Thoracic aorta (tissue), 2 donors: ENCODE results near the gene RCAN2. TPM values are rescaled to one million over a fixed set of nuclear protein-coding genes. Genes with fewer than 3 reads are reported as not detected.

Experiments used
- ATAC-seq: fragments of 150-250 bp; one replicate; pipeline ENCODE4 v1.8.0; 2017; ENCODE audit warnings: low read depth; ENCODE audit not compliant: insufficient number of reproducible peaks, low FRiP score
- DNase-seq: peaks from one replicate; pipeline ENCODE4 v3.0.0-alpha.2; 2020; ENCODE audit warnings: low spot score
- H3K27ac ChIP-seq, 2 donors: fragments of 200-600 bp; sonication (generic); 1 replicate in 1 of 2; 2 replicates in 1 of 2; pipeline ENCODE4 v1.5.1; 2016; ENCODE audit warnings: mild to moderate bottlenecking in 2 of 2, moderate library complexity in 2 of 2
- H3K27me3 ChIP-seq: fragments of 200-600 bp; sonication (generic); replicated peaks from 2 replicates; pipeline ENCODE4 v1.6.0; 2016; ENCODE audit warnings: mild to moderate bottlenecking; ENCODE audit not compliant: insufficient read depth
- H3K36me3 ChIP-seq: fragments of 200-600 bp; sonication (generic); one replicate; pipeline ENCODE4 v1.5.1; 2016
- H3K4me1 ChIP-seq, 2 donors: fragments of 200-600 bp; sonication (generic); 1 replicate in 1 of 2; 2 replicates in 1 of 2; pipeline versions ENCODE4 v1.5.1 to v1.6.0; 2016; ENCODE audit warnings: low read depth in 2 of 2, mild to moderate bottlenecking in 1 of 2; ENCODE audit not compliant: control insufficient read depth in 1 of 2
- H3K4me3 ChIP-seq: fragments of 200-600 bp; sonication (generic); 2 replicates; pipeline ENCODE4 v1.5.1; 2016; ENCODE audit warnings: mild to moderate bottlenecking
- H3K9me3 ChIP-seq: fragments of 200-600 bp; sonication (generic); 2 replicates; pipeline ENCODE4 v1.5.1; 2016
- CTCF ChIP-seq: fragments of 200-600 bp; sonication (generic); IDR thresholded peaks from one replicate; pipeline ENCODE4 v1.5.1; 2019; ENCODE audit warnings: antibody characterized with exemption
- total RNA-seq, 2 donors: library from RNA; depleted of rRNA; stranded (reverse); fragments of >200 nt; gene quantifications; one replicate each; pipeline versions ENCODE4 v1.1.0 to v1.2.3, GENCODE V29; 2016

Gene RCAN2
- total RNA-seq, 2 donors from 2014 or later = 126 to 289 TPM

- DNase-seq (no peak), ATAC-seq (no peak)
- TF ChIP-seq CTCF = no peak
- H3K27ac ChIP-seq = no peak overlapping the region
- no peaks in the 10 kb centered on the region for H3K27me3 ChIP-seq
- no peaks in the 10 kb centered on the region for H3K9me3 ChIP-seq
- no peak overlapping the region for H3K4me3 ChIP-seq
- peaks cover 16 to 64% of the 10 kb centered on the region in 2 donors for H3K4me1 ChIP-seq
- no peaks in the 10 kb centered on the region for H3K36me3 ChIP-seq
Measured at GRCh38 chr6:46327779-46328178, 163.5 kb downstream of the RCAN2 start.

- Histone ChIP-seq H3K9me3 (no peaks in the 10 kb centered on the region), H3K4me1 (peaks cover 16 to 83% of the 10 kb centered on the region in 2 donors), H3K27me3 (no peaks in the 10 kb centered on the region), H3K4me3 (no peak overlapping the region), H3K27ac (no peak overlapping the region), H3K36me3 (no peaks in the 10 kb centered on the region)
- ATAC-seq (no peak), DNase-seq (no peak)
- no peak for TF ChIP-seq CTCF
Measured at GRCh38 chr6:46325561-46326530, 165.4 kb downstream of the RCAN2 start.

GRCh38 chr6:46324706-46325105, 166.5 kb downstream of the RCAN2 start:
- DNase-seq (no peak), ATAC-seq (no peak)
- Histone ChIP-seq H3K4me3 (no peak overlapping the region), H3K36me3 (no peaks in the 10 kb centered on the region), H3K27ac (no peak overlapping the region), H3K9me3 (no peaks in the 10 kb centered on the region), H3K4me1 (peaks cover 16 to 91% of the 10 kb centered on the region in 2 donors), H3K27me3 (no peaks in the 10 kb centered on the region)
- TF ChIP-seq CTCF = no peak

- Histone ChIP-seq H3K9me3 (no peaks in the 10 kb centered on the region), H3K4me3 (no peak overlapping the region), H3K4me1 (peaks cover 16 to 85% of the 10 kb centered on the region in 2 donors), H3K27ac (peak overlapping the region; percentile 38 to 42), H3K27me3 (no peaks in the 10 kb centered on the region), H3K36me3 (no peaks in the 10 kb centered on the region)
- TF ChIP-seq CTCF = no peak
- DNase-seq = no peak
- no peak for ATAC-seq
Measured at GRCh38 chr6:46323966-46324622, 167.2 kb downstream of the RCAN2 start.

GRCh38 chr6:46323312-46323965, 167.8 kb downstream of the RCAN2 start:
- ATAC-seq = peak; percentile 96

More at GRCh38 chr6:46323312-46323965, 167.8 kb downstream of the RCAN2 start:
- no peak for DNase-seq
- Histone ChIP-seq H3K27me3 (no peaks in the 10 kb centered on the region), H3K36me3 (no peaks in the 10 kb centered on the region), H3K4me3 (no peak overlapping the region), H3K27ac (peak overlapping the region; percentile 38 to 42), H3K9me3 (no peaks in the 10 kb centered on the region), H3K4me1 (peaks cover 23 to 80% of the 10 kb centered on the region in 2 donors)
- TF ChIP-seq CTCF = no peak
